Tibial nerve (tissue), 3 donors: ENCODE measurements around the gene NLRP5.

ENCODE experiments used
- POLR2A ChIP-seq, 2 donors: fragments of 450-650 bp; IDR thresholded peaks; one replicate each; pipeline ENCODE4 v1.6.1; 2017; ENCODE audit warnings: antibody characterized with exemption in 2 of 2, mild to moderate bottlenecking in 2 of 2, moderate library complexity in 2 of 2
- TF ChIP-seq, protein P1 (sequence below), 5 experiments: fragments of 200-600 bp in 3 of 5; fragments of 450-650 bp in 2 of 5; sonication (generic) in 3 of 5; IDR thresholded peaks; one replicate each; pipeline ENCODE4 v1.5.1; 2016 to 2019; ENCODE audit warnings: antibody characterized with exemption in 5 of 5, mild to moderate bottlenecking in 3 of 5, moderate library complexity in 2 of 5

DNA sequence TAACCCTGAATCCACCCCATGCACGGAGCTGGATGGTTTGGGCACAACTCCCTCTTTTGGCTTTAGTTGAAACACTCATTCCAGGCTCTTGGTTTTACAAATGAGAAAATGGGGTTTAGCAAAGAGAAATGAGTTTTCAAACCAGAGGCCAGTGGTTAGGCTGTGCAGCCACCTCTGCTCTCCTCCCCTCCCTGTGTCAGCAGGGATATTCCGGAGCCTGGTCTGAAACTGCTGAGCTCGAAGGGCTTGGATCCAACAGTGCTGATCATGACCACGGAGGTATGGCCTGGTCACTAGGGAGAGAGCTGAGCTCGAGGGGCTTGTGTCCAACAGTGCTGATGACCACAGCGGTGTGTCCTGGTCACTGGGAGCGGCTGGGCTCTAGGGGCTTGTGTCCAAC is 93.0 kb downstream of the NLRP5 start:
- TF ChIP-seq POLR2A (IDR thresholded peaks at IDR 0.05), result no peak
- TF ChIP-seq, protein P1, sequence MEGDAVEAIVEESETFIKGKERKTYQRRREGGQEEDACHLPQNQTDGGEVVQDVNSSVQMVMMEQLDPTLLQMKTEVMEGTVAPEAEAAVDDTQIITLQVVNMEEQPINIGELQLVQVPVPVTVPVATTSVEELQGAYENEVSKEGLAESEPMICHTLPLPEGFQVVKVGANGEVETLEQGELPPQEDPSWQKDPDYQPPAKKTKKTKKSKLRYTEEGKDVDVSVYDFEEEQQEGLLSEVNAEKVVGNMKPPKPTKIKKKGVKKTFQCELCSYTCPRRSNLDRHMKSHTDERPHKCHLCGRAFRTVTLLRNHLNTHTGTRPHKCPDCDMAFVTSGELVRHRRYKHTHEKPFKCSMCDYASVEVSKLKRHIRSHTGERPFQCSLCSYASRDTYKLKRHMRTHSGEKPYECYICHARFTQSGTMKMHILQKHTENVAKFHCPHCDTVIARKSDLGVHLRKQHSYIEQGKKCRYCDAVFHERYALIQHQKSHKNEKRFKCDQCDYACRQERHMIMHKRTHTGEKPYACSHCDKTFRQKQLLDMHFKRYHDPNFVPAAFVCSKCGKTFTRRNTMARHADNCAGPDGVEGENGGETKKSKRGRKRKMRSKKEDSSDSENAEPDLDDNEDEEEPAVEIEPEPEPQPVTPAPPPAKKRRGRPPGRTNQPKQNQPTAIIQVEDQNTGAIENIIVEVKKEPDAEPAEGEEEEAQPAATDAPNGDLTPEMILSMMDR (IDR thresholded peaks at IDR 0.05), result no peak
